Left colon (tissue), 2 donors: ENCODE data around the gene RBP5. TPM values are rescaled to one million over a fixed set of nuclear protein-coding genes. Genes with fewer than 3 reads are reported as not detected.

Experiments used
- ATAC-seq: fragments of 200-7000 bp; cut with Tn5 transposase; one replicate; pipeline ENCODE4 v1.9.1; 2020; ENCODE audit warnings: mild to moderate bottlenecking, moderate library complexity
- DNase-seq, 2 donors: peaks; one replicate each; pipeline ENCODE4 v3.0.0-alpha.2; 2020
- intact Hi-C, 2 donors: fragments of 100-400 bp; cut with DNase I in 1 of 2; cut with micrococcal nuclease in 1 of 2; formaldehyde crosslinking; loops; one replicate each; pipeline versions ENCODE4 v1.11.2 to v1.14.0; 2022; cut with DNase I, micrococcal nuclease
- total RNA-seq, 2 donors: library from RNA; stranded (reverse); fragmentation: NEBNext Ultra II Directional; extraction: Animal tissue kit (Norgen Biotek cat#: 25700); gene quantifications; one replicate each; pipeline ENCODE4 v1.2.1, GENCODE V29; 2021
- donor health status: DM: no; HTN: no; CAD: no.
- donor health status: DM: yes; HTN: yes; CAD: no.

RBP5 gene
- total RNA-seq, 2 donors from 2014 or later, result 2.0 to 2.8 TPM

- no peak for DNase-seq
- peak; percentile 21 for ATAC-seq
These were observed 36.9 kb downstream of the RBP5 start for GRCh38 chr12:7091660-7092228.

DNA sequence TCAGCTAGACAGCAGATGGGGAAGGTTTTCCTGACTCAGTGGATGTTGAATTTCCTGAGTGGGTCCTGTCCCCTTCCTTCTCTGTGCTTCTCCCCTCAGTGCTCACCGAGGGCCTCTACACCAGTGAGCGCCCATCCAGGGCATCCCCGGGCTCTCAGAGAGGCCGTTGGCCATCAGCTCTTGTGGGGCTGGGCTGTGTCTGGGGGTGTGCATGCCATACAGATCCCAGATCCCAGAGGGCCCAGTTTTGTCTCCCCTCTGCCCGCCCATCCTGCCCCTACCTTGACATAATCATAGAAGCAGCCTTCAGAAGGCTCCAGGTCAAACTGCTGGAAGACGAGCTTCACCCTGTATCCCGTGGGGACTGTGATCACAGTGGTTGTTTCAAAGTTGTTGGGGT lies 37.5 kb downstream of the RBP5 start:
- DNase-seq (no peak), ATAC-seq (no peak)
- intact Hi-C loops, result no loop called here

More at GRCh38 chr12:7091660-7092228, 36.9 kb downstream of the RBP5 start:
- intact Hi-C loops, result no loop called here

- intact Hi-C loops, result no loop called here
- ATAC-seq, result no peak
- no peak for DNase-seq
These were observed 38.3 kb downstream of the RBP5 start for GRCh38 chr12:7090222-7090998.

GRCh38 chr12:7089196-7089871 lies 39.4 kb downstream of the RBP5 start:
- ATAC-seq, result no peak
- intact Hi-C loops, result no loop called here
- DNase-seq, result no peak

GRCh38 chr12:7083125-7083524 lies 45.6 kb downstream of the RBP5 start:
- ATAC-seq, result no peak
- intact Hi-C loops, result no loop called here
- no peak for DNase-seq

- ATAC-seq (no peak), DNase-seq (no peak)
- intact Hi-C loops, result no loop called here
These were observed 47.7 kb downstream of the RBP5 start for GRCh38 chr12:7081037-7081436.

DNA sequence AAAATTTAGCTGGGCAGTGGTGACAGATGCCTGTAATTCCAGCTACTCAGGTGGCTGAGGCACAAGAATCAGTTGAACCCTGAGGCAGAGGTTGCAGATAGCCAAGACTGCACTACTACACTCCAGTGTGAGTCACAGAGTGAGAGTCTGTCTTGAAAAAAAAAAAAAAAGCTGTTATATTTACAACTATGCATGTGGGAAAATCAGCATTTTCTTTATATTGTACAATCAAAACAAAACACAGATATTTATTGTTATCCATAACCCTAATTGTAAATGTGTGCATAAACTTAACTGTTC lies 48.9 kb downstream of the RBP5 start:
- intact Hi-C loops, result no loop called here
- no peak for ATAC-seq
- DNase-seq, result no peak

- no peak for DNase-seq
These were observed 50.5 kb downstream of the RBP5 start for GRCh38 chr12:7078163-7078562.

GRCh38 chr12:7076493-7076892 lies 52.2 kb downstream of the RBP5 start:
- ATAC-seq, result no peak
- intact Hi-C loops, result no loop called here
- DNase-seq, result no peak

More at GRCh38 chr12:7078163-7078562, 50.5 kb downstream of the RBP5 start:
- no peak for ATAC-seq
- intact Hi-C loops, result no loop called here

- DNase-seq (no peak), ATAC-seq (no peak)
- intact Hi-C loops, result no loop called here
These were observed 52.8 kb downstream of the RBP5 start for GRCh38 chr12:7075939-7076338.

DNA sequence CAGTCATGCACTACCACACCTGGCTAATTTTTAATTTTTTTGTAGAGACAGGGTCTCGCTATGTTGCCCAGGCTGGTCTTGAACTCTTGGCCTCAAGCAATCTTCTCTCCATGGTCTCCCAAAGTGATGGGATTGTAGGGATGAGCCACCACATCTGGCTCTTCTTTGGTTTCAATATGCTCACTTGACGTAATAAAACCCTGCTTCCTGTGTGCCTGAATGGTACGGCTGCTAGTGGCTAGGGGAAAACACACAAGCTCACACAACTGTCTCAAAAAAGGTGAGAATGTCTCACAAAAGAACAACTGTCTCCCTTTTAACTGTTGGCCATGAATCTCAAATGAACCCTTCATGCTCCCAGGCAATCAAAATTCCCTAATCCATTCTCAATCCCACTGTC lies 53.2 kb downstream of the RBP5 start:
- DNase-seq, result no peak
- intact Hi-C loops, result no loop called here
- ATAC-seq, result no peak

GRCh38 chr12:7073946-7074345 lies 54.7 kb downstream of the RBP5 start:
- ATAC-seq, result no peak

More at GRCh38 chr12:7073946-7074345, 54.7 kb downstream of the RBP5 start:
- no peak for DNase-seq
- intact Hi-C loops, result no loop called here

Other genes starting within 250 kb of the RBP5 start
- 1 to 10 TPM; 2.9 to 4.3 TPM for gene LRRC23, start 224.1 kb downstream of the RBP5 start, total RNA-seq
- 10 to 100 TPM in 1 of 2 donors, 1 to 10 TPM in 1; 3.1 to 10.9 TPM for gene ENO2, start 214.3 kb downstream of the RBP5 start, total RNA-seq
- 10 to 100 TPM; 64.6 to 78.9 TPM for gene ATN1, start 200.9 kb downstream of the RBP5 start, total RNA-seq
- not detected for gene RNU7-1, start 185.1 kb downstream of the RBP5 start, total RNA-seq
- gene C12orf57, start 184.9 kb downstream of the RBP5 start, total RNA-seq, result 100 to 1,000 TPM; 151 to 168 TPM
- gene PTPN6, start 177.5 kb downstream of the RBP5 start, total RNA-seq, result 10 to 100 TPM; 40.0 to 43.9 TPM
- 100 to 1,000 TPM; 202 to 249 TPM for gene PHB2, start 158.2 kb downstream of the RBP5 start, total RNA-seq
- gene EMG1, start 158.0 kb downstream of the RBP5 start, total RNA-seq, result 10 to 100 TPM; 31.6 to 34.1 TPM
- 10 to 100 TPM; 87.1 to 87.9 TPM for gene LPCAT3, start 110.4 kb downstream of the RBP5 start, total RNA-seq
- 100 to 1,000 TPM in 1 of 2 donors, 10 to 100 TPM in 1; 54.9 to 109 TPM for gene C1S, start 68.2 kb downstream of the RBP5 start, total RNA-seq
- 100 to 1,000 TPM in 1 of 2 donors, 10 to 100 TPM in 1; 63.1 to 129 TPM for gene C1R, start 36.4 kb downstream of the RBP5 start, total RNA-seq
- gene C1RL, start 19.7 kb downstream of the RBP5 start, total RNA-seq, result 10 to 100 TPM; 48.6 to 52.7 TPM
- gene CLSTN3, start 1.5 kb upstream of the RBP5 start, total RNA-seq, result 10 to 100 TPM in 1 of 2 donors, 1 to 10 TPM in 1; 8.3 to 13.1 TPM
- 10 to 100 TPM; 36.9 to 39.2 TPM for gene PEX5, start 60.8 kb upstream of the RBP5 start, total RNA-seq
- gene ACSM4, start 175.2 kb upstream of the RBP5 start, total RNA-seq, result not detected